OCI-LY1 (cell line): Measurements from ENCODE around the gene KCNJ1.

Experiments used
- CTCF ChIP-seq: fragments of 200-600 bp; sonication (generic), shearing (Covaris generic); IDR thresholded peaks from 2 replicates; pipeline ENCODE4 v1.5.1; 2017; ENCODE audit warnings: mild to moderate bottlenecking, antibody characterized with exemption, low read length, moderate library complexity, mixed read lengths
- EZH2 ChIP-seq: fragments of 200-600 bp; sonication (generic), shearing (Covaris generic); IDR thresholded peaks from 2 replicates; pipeline ENCODE4 v1.8.0; 2017; ENCODE audit warnings: borderline replicate concordance, mixed run types, mild to moderate bottlenecking, antibody characterized with exemption, low read length, moderate library complexity, mixed read lengths

GRCh38 chr11:128821556-128821955 is 45.5 kb downstream of the KCNJ1 start:
- TF ChIP-seq CTCF (no peak), EZH2 (no peak)
